Hypothalamus (tissue), 51 donors: ENCODE data around the gene NLRP11.

ENCODE experiments used
- DNase-seq, 51 donors: peaks; one replicate each; lab custom pipeline; 2025; lab: John Stamatoyannopoulos, UW

Gene NLRP11

GRCh38 chr19:55831846-55832245, at the start of gene NLRP11:
Gene NLRP11 (minus strand): TSS chr19:55831999. CDS start chr19:55818174, 13,825 bp downstream.
- no peak for DNase-seq

- no peak for DNase-seq
Observed at GRCh38 chr19:55877211-55877610, 45.4 kb upstream of the NLRP11 start.

- no peak for DNase-seq
Observed at GRCh38 chr19:55870736-55871135, 38.9 kb upstream of the NLRP11 start.

- DNase-seq: no peak
Observed at GRCh38 chr19:55867101-55867500, 35.3 kb upstream of the NLRP11 start.

- no peak for DNase-seq
Observed at GRCh38 chr19:55866521-55866920, 34.7 kb upstream of the NLRP11 start.

- DNase-seq: no peak
Observed at GRCh38 chr19:55858969-55859368, 27.2 kb upstream of the NLRP11 start.

- no peak for DNase-seq
Observed at GRCh38 chr19:55858401-55858800, 26.6 kb upstream of the NLRP11 start.

- no peak for DNase-seq
Observed at GRCh38 chr19:55857974-55858373, 26.2 kb upstream of the NLRP11 start.

GRCh38 chr19:55857149-55857548, 25.4 kb upstream of the NLRP11 start:
- peak in 1 of 51 donors; percentile 1 for DNase-seq

- DNase-seq: no peak
Observed at GRCh38 chr19:55855160-55855559, 23.4 kb upstream of the NLRP11 start.

- no peak for DNase-seq
Observed at GRCh38 chr19:55838906-55839305, 7.1 kb upstream of the NLRP11 start.

GRCh38 chr19:55838251-55838650, 6.5 kb upstream of the NLRP11 start:
- DNase-seq: no peak

- DNase-seq: no peak
Observed at GRCh38 chr19:55836340-55836739, 4.5 kb upstream of the NLRP11 start, which contains the start of gene NLRP4. Gene NLRP4 (plus strand): TSS chr19:55836540. CDS start chr19:55852081, 15,541 bp downstream.

- DNase-seq: no peak
Observed at GRCh38 chr19:55832676-55833075, 877 bp upstream of the NLRP11 start.

- no peak for DNase-seq
Observed at GRCh38 chr19:55830656-55831055, 1.1 kb downstream of the NLRP11 start.

GRCh38 chr19:55820037-55820436, 11.8 kb downstream of the NLRP11 start:
- DNase-seq: no peak

GRCh38 chr19:55813906-55814305, 17.9 kb downstream of the NLRP11 start:
- DNase-seq: no peak

- DNase-seq: no peak
Observed at GRCh38 chr19:55812449-55812848, 19.4 kb downstream of the NLRP11 start.

- no peak for DNase-seq
Observed at GRCh38 chr19:55811340-55811739, 20.5 kb downstream of the NLRP11 start.

- DNase-seq: peak in 11 of 51 donors; percentile 0 to 8 (median 1)
Observed at GRCh38 chr19:55809381-55810058, 22.3 kb downstream of the NLRP11 start.

- no peak for DNase-seq
Observed at GRCh38 chr19:55802281-55802680, 29.5 kb downstream of the NLRP11 start.

- DNase-seq: no peak
Observed at GRCh38 chr19:55801416-55801815, 30.4 kb downstream of the NLRP11 start.

GRCh38 chr19:55795021-55795420, 36.8 kb downstream of the NLRP11 start:
- DNase-seq: no peak
